Esophagus muscularis mucosa (tissue), 4 donors: ENCODE data around the gene ACOXL.

Source experiments
- EP300 ChIP-seq: sonication (generic); formaldehyde crosslinking; IDR thresholded peaks from one replicate; pipeline ENCODE4 v1.6.1; 2017; ENCODE audit warnings: antibody characterized with exemption
- POLR2A ChIP-seq: fragments of 450-650 bp; IDR thresholded peaks from one replicate; pipeline ENCODE4 v1.6.1; 2017; ENCODE audit warnings: antibody characterized with exemption, moderate library complexity, mild to moderate bottlenecking, low read depth
- POLR2AphosphoS5 ChIP-seq, 2 donors: sonication (generic); formaldehyde crosslinking; IDR thresholded peaks; one replicate each; pipeline ENCODE4 v1.6.1; 2017; ENCODE audit warnings: antibody characterized with exemption in 2 of 2
- TF ChIP-seq, protein P1 (sequence below), 3 experiments: fragments of 200-600 bp in 2 of 3; fragments of 450-650 bp in 1 of 3; sonication (generic) in 2 of 3; IDR thresholded peaks; one replicate each; pipeline ENCODE4 v1.5.1; 2017 to 2019; ENCODE audit warnings: antibody characterized with exemption in 3 of 3, mild to moderate bottlenecking in 2 of 3, moderate library complexity in 1 of 3

DNA sequence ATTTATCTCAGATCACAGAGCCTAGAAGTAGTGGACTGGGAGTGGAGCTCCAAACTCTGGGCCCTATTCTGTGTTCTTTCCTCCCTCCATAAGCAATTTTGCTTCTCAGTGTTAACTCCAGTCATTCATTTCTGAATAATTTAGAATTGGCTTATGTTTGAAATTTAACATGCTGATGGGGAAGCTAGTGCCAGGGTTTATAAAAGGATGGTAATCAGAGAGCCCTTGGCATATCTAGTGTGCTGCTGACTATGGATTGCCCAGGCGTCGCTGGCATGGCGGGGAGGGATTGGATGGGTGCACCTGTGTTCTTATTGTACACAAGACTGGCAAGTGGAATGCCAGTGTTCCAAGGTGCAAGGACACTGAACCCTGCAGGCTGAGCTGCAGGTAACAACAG is 177.1 kb downstream of the ACOXL start:
- no peak for TF ChIP-seq POLR2AphosphoS5 (IDR thresholded peaks at IDR 0.05)
- TF ChIP-seq POLR2A, result no peak
- TF ChIP-seq, protein P1, sequence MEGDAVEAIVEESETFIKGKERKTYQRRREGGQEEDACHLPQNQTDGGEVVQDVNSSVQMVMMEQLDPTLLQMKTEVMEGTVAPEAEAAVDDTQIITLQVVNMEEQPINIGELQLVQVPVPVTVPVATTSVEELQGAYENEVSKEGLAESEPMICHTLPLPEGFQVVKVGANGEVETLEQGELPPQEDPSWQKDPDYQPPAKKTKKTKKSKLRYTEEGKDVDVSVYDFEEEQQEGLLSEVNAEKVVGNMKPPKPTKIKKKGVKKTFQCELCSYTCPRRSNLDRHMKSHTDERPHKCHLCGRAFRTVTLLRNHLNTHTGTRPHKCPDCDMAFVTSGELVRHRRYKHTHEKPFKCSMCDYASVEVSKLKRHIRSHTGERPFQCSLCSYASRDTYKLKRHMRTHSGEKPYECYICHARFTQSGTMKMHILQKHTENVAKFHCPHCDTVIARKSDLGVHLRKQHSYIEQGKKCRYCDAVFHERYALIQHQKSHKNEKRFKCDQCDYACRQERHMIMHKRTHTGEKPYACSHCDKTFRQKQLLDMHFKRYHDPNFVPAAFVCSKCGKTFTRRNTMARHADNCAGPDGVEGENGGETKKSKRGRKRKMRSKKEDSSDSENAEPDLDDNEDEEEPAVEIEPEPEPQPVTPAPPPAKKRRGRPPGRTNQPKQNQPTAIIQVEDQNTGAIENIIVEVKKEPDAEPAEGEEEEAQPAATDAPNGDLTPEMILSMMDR (IDR thresholded peaks at IDR 0.05), result no peak
- no peak for TF ChIP-seq EP300
